GM19438 (cell line): ENCODE data around the gene RBM20.
"Not testable (repeated sequence)": the region's sequence is repeated elsewhere in the genome, so short reads cannot be mapped to it uniquely, and the experiment has no call there.

Source experiments
- ATAC-seq: cut with Tn5 transposase; IDR thresholded peaks from one replicate; pipeline ENCODE4 v1.9.1; 2021; ENCODE audit warnings: low read depth; ENCODE audit not compliant: unreplicated experiment

The RBM20 gene

DNA sequence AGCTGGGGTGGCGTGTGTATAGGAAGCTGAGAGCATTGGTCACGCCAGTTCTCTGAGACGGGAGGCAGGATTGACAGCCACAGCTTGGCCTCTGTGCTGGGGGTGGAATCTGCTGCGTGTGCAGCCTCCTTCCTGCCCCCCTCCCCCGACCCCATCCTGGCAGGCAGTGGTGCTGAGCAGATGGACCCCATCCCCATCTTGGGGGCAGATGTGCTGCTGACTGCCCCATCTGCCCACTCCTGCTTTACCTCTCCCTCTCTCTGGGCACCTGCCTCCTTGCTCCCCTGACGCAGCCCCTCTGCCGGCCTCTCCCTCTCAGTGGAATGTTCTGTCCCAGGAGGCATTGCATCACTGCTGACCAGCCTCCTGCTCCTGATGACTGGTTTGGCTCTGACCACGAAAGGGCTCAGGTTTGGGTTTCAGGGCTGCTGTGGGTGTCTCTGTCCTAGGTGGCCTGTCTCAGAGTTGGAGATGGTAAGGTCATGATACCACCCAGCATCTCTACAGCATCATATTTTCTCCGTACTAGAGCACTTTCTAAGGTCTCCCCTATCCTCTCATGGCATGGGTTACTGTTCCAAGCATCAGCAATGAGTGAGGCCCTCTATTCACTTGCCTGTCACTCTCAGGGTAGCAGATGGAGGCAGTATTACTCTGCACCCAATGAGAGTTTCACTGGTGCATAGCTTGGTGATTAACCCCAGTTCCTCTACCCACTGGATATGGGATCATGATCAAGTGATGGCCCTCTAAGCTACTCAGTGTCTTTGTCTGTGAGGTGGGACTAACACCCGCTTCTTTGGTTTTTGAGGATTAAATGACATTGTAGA lies 81.9 kb downstream of the RBM20 start:
- ATAC-seq, result no peak

DNA sequence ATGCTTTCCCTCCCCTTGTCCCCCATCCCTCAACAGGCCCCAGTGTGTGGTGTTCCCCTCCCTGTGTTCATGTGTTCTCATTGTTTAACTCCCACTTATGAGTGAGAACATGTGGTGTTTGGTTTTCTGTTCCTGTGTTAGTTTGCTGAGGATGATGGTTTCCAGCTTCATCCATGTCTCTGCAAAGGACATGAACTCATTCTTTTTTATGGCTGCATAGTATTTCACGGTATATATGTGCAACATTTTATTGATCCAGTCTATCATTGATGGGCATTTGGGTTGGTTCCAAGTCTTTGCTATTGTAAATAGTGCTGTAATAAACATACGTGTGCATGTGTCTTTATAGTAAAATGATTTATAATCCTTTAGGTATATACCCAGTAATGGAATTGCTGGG lies 83.6 kb downstream of the RBM20 start:
- not testable (repeated sequence) for ATAC-seq

DNA sequence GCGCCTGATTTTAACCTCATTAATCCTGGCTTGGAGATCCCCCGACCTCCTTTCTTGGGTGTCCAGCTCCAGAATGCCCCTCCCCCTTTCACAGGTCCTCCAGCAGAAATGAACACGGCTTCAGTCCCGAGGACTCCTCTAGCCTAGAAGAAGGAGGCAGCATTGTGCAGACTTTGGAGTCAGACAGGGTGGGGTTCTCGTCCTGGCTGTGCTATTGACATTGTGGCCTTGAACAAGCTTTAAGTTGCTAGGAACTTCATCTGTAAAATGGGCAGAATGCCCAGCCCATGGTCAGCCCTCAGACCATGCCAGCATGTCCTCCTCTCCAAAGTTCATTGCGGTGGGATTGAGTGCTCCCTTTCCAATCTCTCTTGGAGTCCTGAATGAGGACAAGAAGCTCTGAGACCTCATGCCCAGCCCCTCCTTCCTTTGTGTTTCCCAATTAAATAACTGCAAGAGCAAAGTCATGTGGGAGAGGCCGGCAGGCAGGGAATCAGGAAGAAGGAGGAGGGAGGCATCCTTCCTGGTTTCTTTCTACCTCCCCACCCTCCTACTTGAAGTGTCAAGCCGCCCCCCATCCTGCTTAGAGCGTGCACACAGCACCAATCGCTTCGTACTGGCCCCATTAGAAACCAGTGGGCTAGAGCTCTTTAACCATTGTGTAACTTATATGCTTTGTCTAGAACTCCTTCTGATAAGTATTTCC lies 86.4 kb downstream of the RBM20 start:
- ATAC-seq, result no peak

DNA sequence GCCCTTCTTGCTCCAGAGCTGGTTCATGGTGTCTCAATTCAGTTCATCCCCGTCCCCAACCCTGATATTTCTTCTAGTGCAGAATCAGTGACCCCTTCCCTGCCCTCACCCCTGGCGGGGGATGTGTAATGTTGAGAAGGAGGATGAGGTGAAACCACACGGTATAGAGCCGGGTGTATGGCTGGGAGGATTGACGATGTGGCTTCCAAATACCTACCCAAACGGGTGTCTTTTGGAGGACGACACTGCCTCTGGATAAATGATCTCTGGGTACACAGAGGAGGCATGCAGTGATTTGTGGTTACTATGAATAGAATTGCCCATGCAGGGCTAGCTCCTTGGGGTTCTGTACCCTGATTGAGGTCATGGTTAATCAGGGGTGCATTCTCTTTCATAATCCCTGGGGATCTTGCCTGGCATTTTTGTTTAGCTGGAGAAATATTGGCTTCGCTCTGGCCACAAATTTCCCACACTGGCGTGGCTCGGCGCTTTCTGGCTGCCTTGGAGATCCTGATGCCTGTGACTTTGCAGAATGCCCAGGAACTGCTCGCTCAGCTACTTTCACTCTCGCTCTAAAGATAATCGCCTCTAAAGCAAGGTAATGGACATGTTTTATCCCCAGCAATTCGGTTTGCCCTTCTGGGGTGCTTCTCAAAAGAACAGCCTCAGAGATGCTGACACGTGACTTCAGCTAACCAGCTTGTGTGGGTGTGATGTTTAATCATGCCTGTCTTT lies 89.2 kb downstream of the RBM20 start:
- ATAC-seq, result no peak

DNA sequence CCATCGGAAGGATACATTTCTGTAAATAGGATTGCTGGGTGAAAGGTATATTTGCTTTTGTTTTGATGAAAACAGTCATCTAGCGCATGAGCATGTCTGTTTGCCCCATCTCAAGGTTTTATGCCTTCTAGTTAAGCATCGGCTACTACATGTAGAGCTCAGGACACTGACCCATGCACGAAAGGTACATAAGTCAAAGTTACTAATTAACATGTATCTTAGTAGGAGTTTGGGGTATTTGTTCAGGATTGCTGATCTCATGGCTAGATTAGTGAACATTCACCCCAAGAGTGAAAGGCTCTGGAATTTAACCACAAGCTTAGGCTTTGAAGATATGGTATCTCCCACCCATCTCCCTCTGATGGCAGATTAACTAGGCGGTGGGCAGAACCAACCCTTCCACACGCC lies 91.5 kb downstream of the RBM20 start:
- no peak for ATAC-seq

DNA sequence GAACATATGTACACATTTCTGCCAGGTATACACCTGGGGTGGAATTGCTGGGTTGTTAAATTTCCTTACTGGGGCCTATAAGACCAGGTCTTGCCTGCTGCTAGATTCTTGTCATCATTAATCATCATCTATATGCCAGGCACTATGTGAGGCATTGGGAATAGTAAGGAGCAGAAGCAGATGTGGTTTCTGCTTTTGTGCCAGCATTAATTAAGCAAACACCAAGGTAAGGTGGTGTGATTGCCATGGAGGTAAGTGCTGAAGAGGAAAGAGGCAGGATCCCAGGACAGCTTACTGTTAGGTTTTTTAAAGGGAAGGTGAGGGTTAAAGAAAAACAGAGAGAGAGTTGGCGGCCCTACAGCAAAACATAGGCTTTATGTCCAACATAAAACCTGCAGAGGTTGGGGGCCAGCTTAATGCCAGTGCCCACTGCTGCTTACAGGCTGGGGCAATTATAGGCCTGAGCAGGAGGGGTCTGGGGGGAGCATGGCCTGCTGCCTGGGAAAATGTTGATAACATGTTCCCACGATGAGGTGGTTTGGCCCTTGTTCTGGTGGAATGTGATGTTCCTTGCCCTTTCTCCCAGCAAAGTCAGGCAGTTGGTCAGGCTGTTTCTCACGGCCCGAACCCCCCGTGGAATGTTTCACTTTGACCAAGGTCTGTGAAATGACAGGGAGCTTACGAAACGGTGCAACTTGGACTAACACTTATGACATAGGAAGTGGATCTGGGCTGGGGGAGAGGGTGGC lies 93.9 kb downstream of the RBM20 start:
- ATAC-seq, result no peak

DNA sequence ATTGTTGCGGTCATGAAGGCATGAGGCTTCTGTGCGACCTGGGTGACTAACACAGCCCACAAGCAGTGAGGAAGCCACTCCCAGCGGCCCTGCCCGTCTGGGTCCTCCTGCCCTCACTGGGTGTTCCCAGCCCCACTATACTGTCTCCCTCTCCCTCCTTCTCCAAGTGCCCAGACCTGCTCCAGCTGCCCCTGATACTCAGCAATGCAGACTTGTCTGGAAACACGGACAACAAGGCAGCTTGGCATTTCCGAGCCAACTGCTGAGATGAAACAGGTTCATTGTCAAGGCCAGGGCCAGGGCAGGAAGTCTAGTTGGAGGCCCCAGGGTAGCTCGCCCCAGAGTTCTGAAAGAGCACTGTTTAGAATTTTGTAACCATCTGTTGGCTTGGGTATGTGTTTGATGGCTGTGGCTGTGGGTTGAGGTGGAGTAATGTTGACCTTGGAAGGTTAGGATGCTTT lies 95.7 kb downstream of the RBM20 start:
- no peak for ATAC-seq

DNA sequence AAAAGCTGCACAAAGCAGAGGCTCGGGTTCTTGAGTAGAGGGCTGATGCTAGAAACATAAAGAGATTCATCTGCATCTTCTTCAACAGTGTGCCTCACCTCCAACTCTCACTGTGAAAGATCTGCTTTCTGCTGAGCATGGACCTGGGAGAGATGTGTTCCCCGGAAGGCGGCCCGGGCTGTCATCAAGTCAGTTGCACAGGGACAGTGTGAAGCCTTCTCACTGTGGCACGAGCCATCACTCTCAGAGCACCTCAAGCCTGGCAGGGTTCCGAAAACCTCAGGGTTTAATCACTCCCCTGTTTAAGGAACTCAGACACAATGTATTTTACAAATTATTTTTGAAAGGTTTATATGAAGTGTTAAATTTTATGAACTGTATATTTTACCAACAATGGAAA lies 98.7 kb downstream of the RBM20 start:
- ATAC-seq, result no peak

DNA sequence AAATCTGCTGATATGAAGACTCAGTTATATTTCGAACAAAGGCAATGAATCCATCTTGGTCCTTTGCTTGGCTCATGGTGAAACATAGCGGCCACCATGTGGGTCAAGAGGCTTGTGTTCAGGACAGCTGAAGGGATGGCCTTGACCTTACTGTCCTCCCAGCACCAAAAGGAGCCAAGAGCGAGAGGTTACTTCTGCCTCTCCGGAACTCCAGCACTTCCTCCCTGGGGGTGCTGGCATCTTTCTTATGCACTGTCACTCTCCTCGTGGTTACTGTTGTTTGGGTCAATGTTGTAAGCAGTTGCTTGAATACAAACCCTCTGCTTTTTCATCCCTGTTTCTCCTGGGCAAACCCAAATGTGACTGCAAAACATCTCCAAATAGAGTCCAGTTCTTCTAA lies 100.6 kb downstream of the RBM20 start:
- no peak for ATAC-seq

DNA sequence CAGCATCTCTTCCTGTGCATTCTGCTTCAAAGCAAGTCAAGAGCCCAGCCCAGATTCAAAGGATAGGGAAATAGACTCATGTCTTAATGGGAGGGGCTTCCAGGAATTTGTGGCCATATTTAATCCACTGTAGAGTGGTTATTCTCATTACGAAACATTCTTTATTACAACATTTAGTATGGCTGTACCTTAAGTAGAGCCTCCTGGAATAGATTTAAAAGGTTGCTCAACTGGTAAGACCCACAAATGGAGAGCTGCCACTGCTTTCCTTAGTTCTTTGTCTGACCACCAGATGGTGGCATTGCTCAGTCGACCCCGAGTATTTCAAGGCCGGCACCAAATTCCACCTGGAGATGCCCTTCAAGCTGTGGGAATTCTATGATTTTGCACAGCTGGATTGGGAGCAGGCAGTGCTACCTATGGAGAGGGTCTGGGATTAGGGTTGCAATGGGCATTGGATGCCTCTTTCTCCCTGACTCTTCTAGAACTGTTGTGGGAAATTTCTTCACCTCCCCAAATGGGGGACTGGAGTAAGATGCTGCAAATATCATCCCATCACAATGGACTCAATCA lies 102.2 kb downstream of the RBM20 start:
- no peak for ATAC-seq

DNA sequence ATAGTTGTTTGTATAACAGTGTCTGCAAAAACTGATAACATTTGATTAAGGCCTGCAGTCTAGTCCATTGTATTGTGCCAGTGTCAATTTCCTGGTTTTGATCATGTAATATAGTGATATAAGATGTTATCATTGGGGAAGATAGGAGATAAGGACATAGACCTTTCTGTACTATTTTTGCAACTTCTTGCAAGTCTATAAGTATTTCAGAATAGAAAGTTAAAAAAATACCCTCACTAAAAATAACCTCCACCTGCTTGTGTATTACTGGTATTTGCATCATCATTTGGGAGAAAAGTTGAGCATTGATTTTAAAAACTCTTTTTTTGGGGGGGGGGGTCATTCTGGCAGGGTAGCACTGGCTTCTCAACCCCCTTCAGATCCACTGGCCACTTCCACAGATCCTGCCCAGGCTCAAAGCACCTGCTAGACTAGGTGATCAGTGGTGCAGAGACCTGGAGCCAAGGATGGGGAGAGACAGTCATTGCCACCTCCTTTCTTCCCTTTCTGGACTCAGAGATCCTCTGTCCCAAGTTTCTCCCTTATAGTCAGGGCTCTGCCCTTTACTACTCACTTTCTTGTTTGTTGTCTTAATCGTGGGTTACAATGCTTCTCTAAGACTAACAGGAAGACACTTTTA lies 103.0 kb downstream of the RBM20 start:
- ATAC-seq, result no peak

DNA sequence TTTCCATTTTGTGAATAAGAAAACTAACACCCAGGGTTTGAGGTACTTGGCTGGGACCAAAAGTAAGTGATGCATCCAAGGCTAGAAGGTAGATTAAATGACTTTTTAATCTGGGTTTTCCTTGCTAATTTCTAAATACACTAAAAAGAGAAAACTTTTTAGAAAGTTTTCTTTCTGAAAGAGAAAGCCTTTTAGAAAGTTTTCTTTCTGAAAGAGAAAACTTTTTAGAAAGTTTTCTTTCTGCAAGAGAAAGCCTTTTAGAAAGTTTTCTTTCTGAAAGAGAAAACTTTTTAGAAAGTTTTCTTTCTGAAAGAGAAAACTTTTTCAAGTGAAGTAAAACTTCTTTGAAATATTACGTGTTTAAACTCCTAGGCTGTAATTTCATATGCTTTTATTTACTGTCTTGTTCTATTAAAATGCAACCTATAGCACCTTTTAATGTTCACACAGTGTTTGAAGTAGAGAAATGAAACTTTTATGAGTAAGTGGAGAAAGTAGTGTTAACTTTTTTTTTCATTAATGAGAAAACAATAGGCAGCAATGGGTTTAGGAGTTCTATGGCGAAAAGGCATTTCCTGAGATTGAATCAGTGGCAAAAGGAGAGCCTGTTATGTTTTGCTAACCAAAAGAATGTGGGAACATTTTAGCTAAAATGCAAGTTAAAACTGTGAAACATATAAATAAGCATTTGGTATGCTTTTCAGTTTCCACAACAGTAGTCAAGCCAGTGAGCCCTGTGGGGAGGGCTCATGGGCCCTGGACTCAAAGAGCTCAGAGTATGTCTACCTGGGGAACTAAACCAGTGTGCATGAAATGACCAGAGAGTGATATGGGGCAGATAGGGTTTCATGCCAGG lies 103.7 kb downstream of the RBM20 start:
- ATAC-seq, result no peak

DNA sequence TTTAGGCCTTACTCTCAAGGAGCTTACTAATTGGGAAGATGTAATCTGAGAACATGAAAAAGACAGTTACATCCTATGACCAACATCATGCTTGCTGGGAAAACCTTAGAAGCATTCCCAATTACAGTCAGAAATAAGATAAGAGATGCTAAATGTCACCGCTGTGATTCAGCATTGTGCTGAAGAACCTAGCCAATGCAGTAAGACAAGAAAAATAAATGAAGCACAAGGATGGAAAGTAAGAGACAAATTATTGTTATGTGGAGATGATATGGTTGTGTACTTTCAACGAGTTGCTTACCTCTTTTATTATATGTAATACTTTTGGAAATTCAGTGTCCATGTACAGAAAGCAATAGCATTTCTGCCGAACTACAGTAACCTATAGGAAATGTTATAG lies 104.8 kb downstream of the RBM20 start:
- ATAC-seq, result no peak

DNA sequence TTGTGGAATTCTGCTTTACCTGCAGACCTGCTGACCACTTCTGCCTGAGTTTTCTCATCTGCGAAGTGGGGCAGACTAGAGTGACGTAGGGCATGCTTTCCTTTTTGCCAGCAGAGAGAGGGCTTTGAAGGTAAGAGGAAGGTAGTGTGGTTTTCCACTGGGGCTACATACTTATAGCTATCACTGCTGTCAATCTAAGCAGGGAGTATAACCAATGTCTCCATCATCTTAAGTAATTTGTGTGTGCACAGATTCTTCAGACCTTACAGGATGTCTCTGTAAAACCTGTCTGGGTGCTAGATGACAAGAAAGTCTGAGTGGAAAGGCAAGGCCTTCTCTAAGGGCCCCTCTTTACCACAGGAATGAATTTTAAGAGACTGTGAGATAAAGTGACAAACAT lies 106.8 kb downstream of the RBM20 start:
- no peak for ATAC-seq

DNA sequence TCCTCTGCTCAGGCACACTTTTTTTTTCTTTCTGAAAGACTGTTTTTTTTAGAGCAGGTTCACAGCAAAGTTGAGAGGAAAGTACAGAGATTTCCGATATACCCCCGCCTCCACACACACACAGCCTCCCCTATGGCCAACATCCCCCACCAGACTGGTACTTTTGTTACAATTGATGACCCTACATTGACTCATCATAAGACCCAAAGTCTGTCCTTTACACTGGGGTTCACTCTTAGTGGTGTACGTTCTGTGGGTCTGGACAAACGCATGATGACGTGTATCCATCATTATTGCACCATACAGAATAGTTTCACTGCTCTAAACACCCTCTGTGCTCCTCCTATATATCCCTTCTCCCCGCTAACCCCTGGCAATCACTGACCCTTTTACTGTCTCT lies 107.7 kb downstream of the RBM20 start:
- no peak for ATAC-seq

DNA sequence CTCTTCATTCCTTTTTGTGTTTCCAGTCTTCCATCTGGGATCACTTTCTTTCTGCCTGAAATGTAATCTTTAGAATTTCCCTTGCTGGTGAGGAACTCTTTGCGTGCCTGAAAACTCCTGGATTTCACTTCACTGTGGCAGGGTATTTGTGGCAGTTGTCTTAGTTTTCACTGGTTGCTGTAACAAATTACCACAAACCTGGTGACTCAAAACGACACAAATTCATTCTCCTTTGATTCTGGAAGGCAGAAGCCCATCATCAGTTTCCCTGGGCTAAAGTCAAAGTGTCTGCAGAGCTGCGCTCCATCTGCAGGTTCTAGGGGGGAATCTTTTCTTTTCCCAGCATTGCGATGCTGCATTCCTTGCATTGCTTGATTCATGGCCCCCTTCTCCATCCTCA lies 109.3 kb downstream of the RBM20 start:
- ATAC-seq, result no peak

DNA sequence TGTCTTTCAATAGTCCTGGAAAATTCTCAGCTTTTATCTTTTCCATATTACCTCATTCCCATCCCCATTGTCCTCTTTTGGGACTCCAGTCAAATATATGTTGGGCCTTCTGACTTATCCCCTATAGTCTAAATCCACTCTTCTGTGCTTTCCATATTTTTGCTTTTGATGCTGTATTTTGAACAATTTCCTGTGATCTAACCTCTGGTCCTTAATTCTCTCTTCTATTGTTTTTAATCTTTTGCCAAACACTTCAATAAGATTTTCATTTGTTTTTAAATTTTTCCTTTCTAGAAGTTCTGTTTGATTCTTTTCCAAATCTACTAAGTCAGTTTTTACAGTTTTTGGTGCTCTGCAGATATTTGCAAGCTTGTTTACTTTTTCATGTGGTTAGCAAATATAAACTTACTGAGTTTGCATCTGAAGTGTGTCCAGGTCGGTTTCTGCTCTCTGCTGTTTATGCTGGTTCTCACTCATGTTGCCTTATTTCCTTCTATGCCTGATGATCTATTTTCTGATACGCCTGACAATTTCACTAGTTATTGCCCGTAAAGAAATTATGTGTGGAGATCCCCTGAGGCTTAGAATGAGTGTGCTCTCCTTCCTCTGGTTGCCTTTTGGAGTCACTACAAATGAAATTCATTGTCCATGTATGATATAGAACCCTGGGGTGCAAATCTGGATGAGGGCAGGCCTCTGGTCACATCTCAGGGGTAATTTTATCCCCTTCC lies 110.4 kb downstream of the RBM20 start:
- no peak for ATAC-seq

DNA sequence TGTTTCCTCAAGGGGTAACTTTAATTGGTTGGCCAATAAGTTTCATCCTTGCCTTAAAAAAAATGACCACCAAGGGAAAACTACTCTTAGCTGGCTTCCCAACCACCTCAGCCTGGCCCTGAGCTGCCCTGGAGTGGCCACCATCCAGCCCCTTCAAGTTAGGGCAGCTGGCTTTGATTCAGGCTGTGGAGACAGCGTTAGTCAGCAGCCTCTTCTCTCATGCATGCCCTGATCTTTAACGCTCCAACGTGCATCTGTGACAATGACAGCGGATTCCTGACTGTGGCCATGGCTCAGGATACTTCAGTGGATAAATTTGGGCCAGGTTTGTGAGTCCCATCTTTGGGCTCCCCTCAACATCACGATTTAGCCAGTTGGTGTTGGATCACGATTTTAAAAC lies 111.6 kb downstream of the RBM20 start:
- no peak for ATAC-seq
